RCC 7860 (cell line): Measurements from ENCODE around the gene KRT38.
A peak's percentile ranks its signal among the peaks of the same experiment; 100 is the strongest.
"Not testable (repeated sequence)": the region's sequence is repeated elsewhere in the genome, so short reads cannot be mapped to it uniquely, and the experiment has no call there.

Experiments
- DNase-seq: peaks from one replicate; pipeline ENCODE4 v3.0.0-alpha.2; 2015; ENCODE audit warnings: low spot score
- FAIRE-seq: peaks from 2 replicates; lab custom pipeline; 2012; peaks lifted over from hg19 to GRCh38; lab: Jason Lieb, UNC

Gene KRT38

GRCh38 chr17:41424111-41424635 lies 16.6 kb downstream of the KRT38 start, which contains the start of gene KRT37:
TSS of gene KRT37 (minus strand) at chr17:41424585. CDS start at chr17:41424523, 62 bp downstream.
- DNase-seq (no peak), FAIRE-seq (no peak)

- not testable (repeated sequence) for FAIRE-seq, DNase-seq
Measured at GRCh38 chr17:41422586-41422985, 18.2 kb downstream of the KRT38 start.

- FAIRE-seq (no peak), DNase-seq (no peak)
Measured at GRCh38 chr17:41421617-41422016, 19.2 kb downstream of the KRT38 start.

GRCh38 chr17:41421116-41421515 lies 19.7 kb downstream of the KRT38 start:
- DNase-seq = peak; percentile 68
- FAIRE-seq = peak; percentile 31

GRCh38 chr17:41420134-41420533 lies 20.6 kb downstream of the KRT38 start:
- DNase-seq = no peak
- FAIRE-seq = no peak

- DNase-seq (no peak), FAIRE-seq (no peak)
Measured at GRCh38 chr17:41419716-41420115, 21.1 kb downstream of the KRT38 start.

GRCh38 chr17:41418116-41418860 lies 22.5 kb downstream of the KRT38 start:
- FAIRE-seq (no peak), DNase-seq (no peak)

- FAIRE-seq (no peak), DNase-seq (no peak)
Measured at GRCh38 chr17:41417576-41418015, 23.2 kb downstream of the KRT38 start.

- FAIRE-seq (no peak), DNase-seq (no peak)
Measured at GRCh38 chr17:41417127-41417526, 23.7 kb downstream of the KRT38 start.

- FAIRE-seq = no peak
Measured at GRCh38 chr17:41416479-41416878, 24.3 kb downstream of the KRT38 start.

GRCh38 chr17:41415833-41416335 lies 24.9 kb downstream of the KRT38 start:
- FAIRE-seq (peak; percentile 83), DNase-seq (peak; percentile 88)

More at GRCh38 chr17:41416479-41416878, 24.3 kb downstream of the KRT38 start:
- DNase-seq = peak; percentile 50

- FAIRE-seq (no peak), DNase-seq (peak; percentile 29)
Measured at GRCh38 chr17:41415411-41415810, 25.4 kb downstream of the KRT38 start.

GRCh38 chr17:41413982-41414381 lies 26.8 kb downstream of the KRT38 start:
- DNase-seq (peak; percentile 62), FAIRE-seq (no peak)

GRCh38 chr17:41413353-41413957 lies 27.3 kb downstream of the KRT38 start:
- FAIRE-seq (no peak), DNase-seq (no peak)

- no peak for DNase-seq
- no peak for FAIRE-seq
Measured at GRCh38 chr17:41411072-41411840, 29.5 kb downstream of the KRT38 start.

GRCh38 chr17:41407226-41407625 lies 33.6 kb downstream of the KRT38 start:
- FAIRE-seq = no peak
- DNase-seq = no peak

- no peak for FAIRE-seq
- no peak for DNase-seq
Measured at GRCh38 chr17:41406205-41406604, 34.6 kb downstream of the KRT38 start.

GRCh38 chr17:41404024-41404671 lies 36.6 kb downstream of the KRT38 start:
- FAIRE-seq (peak; percentile 97), DNase-seq (peak; percentile 98)

GRCh38 chr17:41403404-41404023 lies 37.3 kb downstream of the KRT38 start:
- FAIRE-seq (no peak), DNase-seq (no peak)

- no peak for DNase-seq
Measured at GRCh38 chr17:41402161-41402560, 38.6 kb downstream of the KRT38 start.

More at GRCh38 chr17:41402161-41402560, 38.6 kb downstream of the KRT38 start:
- FAIRE-seq = no peak
